HG03565 (cell line): ENCODE results near the gene MBTPS2.

ENCODE experiments used
- ATAC-seq: cut with Tn5 transposase; IDR thresholded peaks from one replicate; pipeline ENCODE4 v1.9.1; 2021; ENCODE audit warnings: mild to moderate bottlenecking, moderate library complexity; ENCODE audit not compliant: unreplicated experiment

MBTPS2 gene

DNA sequence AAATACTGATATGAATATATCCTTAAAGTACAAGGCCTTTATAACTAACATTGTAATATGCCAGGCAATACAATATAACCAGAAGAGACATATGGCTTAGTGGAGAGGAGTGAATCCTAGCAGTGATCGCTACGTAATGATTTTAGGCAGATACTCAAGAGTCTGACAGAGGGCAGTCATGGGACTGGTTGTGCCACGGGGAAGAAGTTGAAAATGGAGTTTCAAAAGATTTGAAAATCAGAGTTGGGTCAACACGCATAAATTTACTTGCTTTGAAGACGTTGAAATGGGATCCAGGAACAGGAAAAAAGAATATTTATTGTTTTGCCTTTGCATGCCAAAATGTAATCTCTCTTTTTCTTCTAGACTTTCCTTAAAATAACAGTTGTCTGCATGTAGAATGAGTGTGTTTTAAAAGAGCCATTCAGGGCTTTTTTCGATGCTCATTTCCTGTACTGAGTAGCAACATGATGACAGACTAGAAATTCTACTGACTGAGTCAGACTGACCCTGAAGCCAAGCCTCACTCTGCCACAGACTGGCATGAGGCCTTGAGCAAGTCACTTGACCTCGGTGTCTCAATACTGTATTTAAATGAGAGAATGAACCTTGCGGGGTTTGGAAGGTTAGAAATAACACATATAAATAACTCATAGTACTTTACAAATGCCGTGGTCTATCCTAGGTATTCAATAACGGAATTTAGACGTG, 93.0 kb downstream of the MBTPS2 start:
- ATAC-seq: no peak

- no peak for ATAC-seq
Observed at GRCh38 chrX:21933077-21933476, 93.7 kb downstream of the MBTPS2 start.

- no peak for ATAC-seq
Observed at GRCh38 chrX:21934414-21934813, 95.0 kb downstream of the MBTPS2 start.
